LNCAP (cell line): ENCODE measurements around the gene COL23A1.

Experiments
- CTCF ChIP-seq: fragments of 450-650 bp; IDR thresholded peaks from 2 replicates; pipeline ENCODE4 v1.5.1; 2017; ENCODE audit warnings: mild to moderate bottlenecking

COL23A1 gene

GRCh38 chr5:178349625-178350353 lies 240.4 kb downstream of the COL23A1 start:
- TF ChIP-seq CTCF, result no peak

- TF ChIP-seq CTCF, result no peak
Measured at GRCh38 chr5:178349075-178349511, 241.1 kb downstream of the COL23A1 start.

- no peak for TF ChIP-seq CTCF
Measured at GRCh38 chr5:178348356-178349074, 241.7 kb downstream of the COL23A1 start.

- no peak for TF ChIP-seq CTCF
Measured at GRCh38 chr5:178347956-178348355, 242.2 kb downstream of the COL23A1 start.

GRCh38 chr5:178346607-178347334 lies 243.4 kb downstream of the COL23A1 start:
- no peak for TF ChIP-seq CTCF

GRCh38 chr5:178343306-178343705 lies 246.9 kb downstream of the COL23A1 start:
- TF ChIP-seq CTCF, result no peak

GRCh38 chr5:178341851-178342140 lies 248.4 kb downstream of the COL23A1 start:
- no peak for TF ChIP-seq CTCF
